GM21723 (cell line): ENCODE results near the gene SLC35E1.
"Not testable (repeated sequence)": the region's sequence is repeated elsewhere in the genome, so short reads cannot be mapped to it uniquely, and the experiment has no call there.

ENCODE experiments used
- ATAC-seq: cut with Tn5 transposase; IDR thresholded peaks from one replicate; pipeline ENCODE4 v1.9.1; 2021; ENCODE audit warnings: mild to moderate bottlenecking, moderate library complexity; ENCODE audit not compliant: unreplicated experiment

Gene SLC35E1

DNA sequence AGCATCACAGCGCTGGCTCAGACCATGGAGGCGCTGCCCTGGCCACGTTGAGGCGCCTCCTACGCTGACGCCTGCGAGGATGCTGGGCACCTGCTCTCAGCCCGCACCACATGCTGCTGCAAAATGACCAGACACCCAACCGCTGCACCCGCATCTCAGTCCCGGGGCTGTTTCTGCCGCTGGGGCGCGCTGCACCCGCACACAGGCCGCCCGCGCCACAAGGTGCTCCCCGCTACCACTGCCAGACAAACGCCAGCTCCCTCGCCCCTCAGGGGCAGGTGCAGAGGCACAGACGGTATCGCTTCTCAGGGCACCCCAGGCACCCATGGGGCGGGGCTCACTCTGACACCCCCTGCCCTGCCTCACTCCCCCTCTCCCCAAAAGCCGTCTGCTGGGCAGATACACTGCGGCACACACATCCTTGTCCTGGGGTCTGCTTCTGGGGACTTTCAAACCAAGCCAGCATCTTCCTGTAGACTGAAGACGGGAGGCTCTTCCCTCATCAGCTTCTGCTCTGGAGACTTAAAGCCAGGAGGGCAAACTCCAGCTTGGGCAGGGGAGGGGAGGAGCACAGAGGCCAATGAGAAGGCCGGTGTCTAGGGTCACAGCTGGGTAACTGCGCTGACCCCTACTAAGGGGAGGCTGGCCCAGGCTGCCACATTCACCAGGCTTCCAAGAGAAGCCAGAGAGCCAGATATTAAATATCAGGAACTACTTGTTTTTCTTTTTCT, 46.3 kb downstream of the SLC35E1 start:
- ATAC-seq: no peak

DNA sequence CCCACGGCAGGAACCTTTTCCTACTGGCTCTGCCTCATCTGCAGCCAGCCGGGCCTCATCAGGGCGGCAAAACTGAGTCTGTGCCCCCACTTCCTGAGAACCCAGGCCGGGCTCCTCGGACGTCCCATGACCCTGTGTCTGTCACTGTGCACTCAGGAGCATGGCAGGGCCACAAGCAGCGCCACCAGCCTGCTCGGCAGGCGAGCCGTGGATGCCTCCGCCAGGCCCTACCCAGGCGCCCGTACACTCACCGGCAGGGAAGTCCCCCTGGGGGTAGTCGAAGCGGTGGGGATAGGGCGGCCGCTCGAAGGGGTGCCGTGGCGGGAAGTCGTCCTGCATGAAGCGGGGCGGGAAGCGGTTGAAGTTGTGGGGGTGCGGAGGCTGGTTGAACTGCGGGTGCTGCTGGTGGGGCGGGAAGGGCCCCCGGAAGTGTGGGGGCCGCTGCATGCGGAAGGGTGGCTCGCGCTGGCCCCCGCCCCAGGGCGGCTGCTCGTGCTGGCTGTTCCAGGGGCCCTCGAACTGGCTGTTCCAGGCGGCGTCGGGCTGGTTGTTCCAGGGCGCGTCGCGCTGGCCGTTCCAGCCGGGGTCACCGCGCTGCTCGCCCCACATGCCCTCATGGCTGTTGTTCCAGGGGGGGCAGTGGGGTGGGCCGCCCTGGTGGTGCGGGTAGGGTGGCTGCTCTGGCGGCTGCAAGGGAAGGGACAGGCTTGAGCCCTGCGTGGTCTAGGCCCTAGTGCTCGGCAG, 47.1 kb downstream of the SLC35E1 start:
- ATAC-seq: no peak

- no peak for ATAC-seq
Observed at GRCh38 chr19:16522559-16523377, 49.4 kb downstream of the SLC35E1 start.

DNA sequence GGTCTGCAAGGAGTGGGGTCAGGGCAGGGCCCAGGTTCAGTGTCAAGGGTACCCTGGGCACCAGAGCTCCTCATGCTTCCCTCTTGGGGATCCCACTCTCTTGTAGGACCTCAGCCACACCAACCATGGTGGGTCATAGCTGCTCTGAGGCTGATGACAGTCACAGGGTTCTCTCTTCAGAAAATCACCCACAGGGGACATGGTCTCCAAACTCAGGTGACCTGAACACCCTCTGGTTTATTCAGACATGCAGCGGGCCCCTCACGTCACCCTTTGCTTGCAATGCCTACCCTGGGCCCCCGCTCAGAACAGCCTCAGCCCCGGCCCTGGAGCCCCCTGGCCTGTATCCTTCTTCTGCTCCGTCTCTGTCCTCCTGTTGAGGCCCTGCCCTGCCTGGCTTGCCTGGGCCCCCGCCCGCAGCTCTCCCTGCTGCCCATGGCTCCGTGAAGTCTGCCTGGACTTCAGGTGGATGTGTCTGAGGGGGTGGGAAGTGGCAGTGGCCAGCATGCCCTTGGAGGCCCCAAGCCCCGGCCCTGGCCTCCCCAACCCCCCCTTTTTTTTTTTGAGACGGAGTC, 50.4 kb downstream of the SLC35E1 start:
- no peak for ATAC-seq

DNA sequence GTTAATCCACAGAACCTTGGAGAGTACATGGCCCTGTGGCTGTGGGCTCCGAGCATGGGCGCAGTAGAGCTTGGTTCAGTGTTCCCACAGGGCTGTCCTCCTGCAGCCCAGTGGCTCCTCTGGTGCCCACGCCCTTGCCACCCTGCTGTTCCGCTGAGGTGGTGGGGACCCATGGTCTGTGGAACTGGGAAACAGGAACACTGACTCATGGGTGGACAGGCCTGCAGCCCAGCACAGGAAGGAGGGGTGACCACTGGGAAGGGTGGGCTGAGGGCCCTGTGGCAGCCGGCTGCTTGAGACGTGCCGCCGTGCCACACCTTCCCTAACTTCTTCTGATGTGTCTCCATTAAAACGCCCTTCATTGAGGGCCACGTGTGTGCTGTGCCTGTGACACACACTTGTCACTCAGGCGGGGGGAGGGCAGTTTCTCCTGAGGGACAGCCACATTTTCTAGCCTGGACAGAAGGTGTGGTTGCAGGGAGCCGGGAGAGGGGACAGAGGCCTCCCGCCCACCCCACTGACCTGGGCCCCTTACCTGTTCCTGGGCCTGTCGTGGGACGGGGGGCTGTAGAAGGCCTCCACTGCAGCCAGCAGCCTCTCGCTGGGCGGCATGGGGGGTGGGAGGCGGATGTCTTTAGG, 51.1 kb downstream of the SLC35E1 start:
- ATAC-seq: no peak

GRCh38 chr19:16520074-16520973, 51.9 kb downstream of the SLC35E1 start:
- ATAC-seq: no peak

GRCh38 chr19:16519230-16519687, 53.0 kb downstream of the SLC35E1 start:
- ATAC-seq: no peak

GRCh38 chr19:16518483-16519229, 53.6 kb downstream of the SLC35E1 start:
- no peak for ATAC-seq

GRCh38 chr19:16518061-16518460, 54.2 kb downstream of the SLC35E1 start:
- no peak for ATAC-seq

GRCh38 chr19:16516923-16517610, 55.1 kb downstream of the SLC35E1 start:
- ATAC-seq: no peak

- ATAC-seq: no peak
Observed at GRCh38 chr19:16516381-16516780, 55.8 kb downstream of the SLC35E1 start.

DNA sequence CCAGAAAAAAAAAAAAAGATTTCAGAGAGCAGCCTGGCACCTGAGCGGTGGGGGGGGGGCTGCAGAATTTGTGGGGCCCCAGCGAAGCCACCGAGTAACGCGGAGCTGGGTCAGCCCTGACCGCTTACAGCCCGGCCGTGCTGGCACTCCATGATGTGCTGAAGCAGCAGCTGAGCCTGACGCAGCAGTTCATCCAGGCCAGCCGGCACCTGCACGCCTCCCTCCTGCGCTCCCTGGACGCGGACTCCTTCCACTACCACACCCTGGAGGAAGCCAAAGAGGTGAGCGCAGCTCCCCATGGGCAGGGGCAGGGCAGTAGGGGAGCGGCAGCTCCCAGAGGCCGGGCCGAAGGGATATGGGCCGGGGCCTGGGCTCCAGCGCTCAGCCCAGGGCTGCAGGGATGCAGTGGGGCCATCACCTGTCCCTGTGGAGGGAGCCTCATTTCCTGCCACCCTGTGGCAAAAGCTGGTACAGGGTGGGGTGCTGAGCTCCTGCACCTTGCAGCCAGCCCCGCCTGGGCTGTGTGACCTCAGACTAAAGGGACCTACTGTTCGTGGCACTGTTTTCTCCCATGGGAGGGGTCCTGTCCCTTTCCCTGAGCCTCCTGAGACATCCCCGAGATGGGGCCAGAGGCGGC, 57.7 kb downstream of the SLC35E1 start:
- no peak for ATAC-seq

DNA sequence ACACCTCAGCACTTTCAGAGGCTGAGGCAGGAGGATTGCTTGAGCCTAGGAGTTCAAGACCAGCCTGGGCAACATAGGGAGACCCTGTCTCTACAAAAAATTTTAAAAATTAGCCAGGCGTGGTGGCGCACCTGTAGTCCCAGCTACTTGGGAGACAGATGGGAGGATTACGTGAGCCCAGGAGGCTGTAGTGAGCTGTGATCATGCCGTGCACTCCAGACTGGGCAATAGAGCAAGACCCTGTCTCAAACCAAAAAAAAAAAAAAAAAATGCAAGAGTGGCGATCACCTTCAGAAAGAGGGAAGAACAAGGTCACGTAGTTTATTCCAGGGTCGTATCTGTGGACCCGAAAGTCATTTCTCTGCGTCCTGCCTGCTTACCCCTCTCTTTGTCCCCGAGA, 59.6 kb downstream of the SLC35E1 start:
- not testable (repeated sequence) for ATAC-seq

- no peak for ATAC-seq
Observed at GRCh38 chr19:16509141-16510061, 62.8 kb downstream of the SLC35E1 start.

GRCh38 chr19:16508546-16508945, 63.7 kb downstream of the SLC35E1 start:
- no peak for ATAC-seq

- ATAC-seq: no peak
Observed at GRCh38 chr19:16506961-16507360, 65.3 kb downstream of the SLC35E1 start.

GRCh38 chr19:16506161-16506560, 66.1 kb downstream of the SLC35E1 start:
- not testable (repeated sequence) for ATAC-seq
